SKM-1 treated with dmso at 0.1 percent for 144 hours (cell line): ENCODE data around the gene APOBEC3H.
"Not testable (repeated sequence)": the region's sequence is repeated elsewhere in the genome, so short reads cannot be mapped to it uniquely, and the experiment has no call there.

ENCODE experiments used
- DNase-seq: peaks from one replicate; lab custom pipeline; 2025; ENCODE audit not compliant: unreplicated experiment; lab: John Stamatoyannopoulos, UW

Gene APOBEC3H

GRCh38 chr22:39097098-39098020, at the start of gene APOBEC3H:
Gene APOBEC3H, plus strand, starts transcription at chr22:39097244. Its CDS starts 3,035 bp downstream, at chr22:39100279.
- peak; percentile 92 for DNase-seq

DNA sequence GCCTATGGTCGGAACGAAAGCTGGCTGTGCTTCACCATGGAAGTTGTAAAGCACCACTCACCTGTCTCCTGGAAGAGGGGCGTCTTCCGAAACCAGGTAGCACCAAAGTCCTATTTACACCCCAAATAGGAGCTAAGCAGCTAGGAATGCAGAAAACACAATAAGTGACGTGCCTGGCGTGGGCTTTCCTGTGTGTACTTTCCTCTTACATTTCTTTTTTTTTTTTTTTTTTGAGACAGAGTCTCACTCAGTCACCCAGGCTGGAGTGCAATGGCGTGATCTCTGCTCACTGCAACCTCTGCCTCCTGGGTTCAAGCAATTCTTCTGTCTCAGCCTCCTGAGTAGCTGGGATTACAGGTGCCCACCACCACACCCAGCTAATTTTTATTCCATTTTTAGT, 47.6 kb upstream of the APOBEC3H start:
- DNase-seq = not testable (repeated sequence)

- DNase-seq = not testable (repeated sequence)
These were observed 45.1 kb upstream of the APOBEC3H start for GRCh38 chr22:39051844-39052495.

DNA sequence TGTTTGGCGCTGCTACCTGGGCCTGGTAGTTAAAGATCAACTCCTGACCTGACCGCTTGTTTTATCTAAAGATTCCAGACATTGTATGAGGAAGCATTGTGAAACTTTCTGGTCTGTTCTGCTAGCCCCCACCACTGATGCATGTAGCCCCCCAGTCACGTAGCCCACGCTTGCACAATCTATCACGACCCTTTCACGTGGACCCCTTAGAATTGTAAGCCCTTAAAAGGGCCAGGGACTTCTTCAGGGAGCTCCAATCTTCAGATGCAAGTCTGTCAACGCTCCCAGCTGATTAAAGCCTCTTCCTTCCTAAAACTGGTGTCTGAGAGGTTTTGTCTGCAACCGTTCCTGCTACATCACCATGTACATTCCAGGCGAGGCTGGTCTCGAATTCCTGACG, 41.4 kb upstream of the APOBEC3H start:
- DNase-seq = no peak

DNA sequence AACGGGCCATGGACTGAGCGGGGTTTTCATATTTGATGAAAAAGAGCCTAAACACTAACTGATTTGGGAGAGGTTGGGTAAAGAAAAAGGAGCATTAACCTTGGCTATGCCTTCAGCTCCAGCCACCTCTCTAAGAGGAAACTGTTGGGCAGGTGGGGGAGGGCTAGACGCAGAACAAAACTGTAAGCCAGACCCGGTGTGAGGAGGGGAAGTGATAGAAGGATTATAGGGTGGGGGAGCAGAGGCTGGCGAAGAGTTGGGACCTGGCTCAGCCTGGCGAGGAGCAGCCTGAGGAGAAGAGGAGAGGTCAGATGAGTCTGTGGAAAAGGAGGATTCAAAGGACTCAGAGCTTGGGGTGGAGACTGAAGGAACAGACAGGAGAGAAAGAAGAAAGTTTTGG, 35.8 kb upstream of the APOBEC3H start:
- not testable (repeated sequence) for DNase-seq

GRCh38 chr22:39061951-39062350, 35.1 kb upstream of the APOBEC3H start:
- DNase-seq = not testable (repeated sequence)

- DNase-seq = not testable (repeated sequence)
These were observed 33.1 kb upstream of the APOBEC3H start for GRCh38 chr22:39063904-39064303.

DNA sequence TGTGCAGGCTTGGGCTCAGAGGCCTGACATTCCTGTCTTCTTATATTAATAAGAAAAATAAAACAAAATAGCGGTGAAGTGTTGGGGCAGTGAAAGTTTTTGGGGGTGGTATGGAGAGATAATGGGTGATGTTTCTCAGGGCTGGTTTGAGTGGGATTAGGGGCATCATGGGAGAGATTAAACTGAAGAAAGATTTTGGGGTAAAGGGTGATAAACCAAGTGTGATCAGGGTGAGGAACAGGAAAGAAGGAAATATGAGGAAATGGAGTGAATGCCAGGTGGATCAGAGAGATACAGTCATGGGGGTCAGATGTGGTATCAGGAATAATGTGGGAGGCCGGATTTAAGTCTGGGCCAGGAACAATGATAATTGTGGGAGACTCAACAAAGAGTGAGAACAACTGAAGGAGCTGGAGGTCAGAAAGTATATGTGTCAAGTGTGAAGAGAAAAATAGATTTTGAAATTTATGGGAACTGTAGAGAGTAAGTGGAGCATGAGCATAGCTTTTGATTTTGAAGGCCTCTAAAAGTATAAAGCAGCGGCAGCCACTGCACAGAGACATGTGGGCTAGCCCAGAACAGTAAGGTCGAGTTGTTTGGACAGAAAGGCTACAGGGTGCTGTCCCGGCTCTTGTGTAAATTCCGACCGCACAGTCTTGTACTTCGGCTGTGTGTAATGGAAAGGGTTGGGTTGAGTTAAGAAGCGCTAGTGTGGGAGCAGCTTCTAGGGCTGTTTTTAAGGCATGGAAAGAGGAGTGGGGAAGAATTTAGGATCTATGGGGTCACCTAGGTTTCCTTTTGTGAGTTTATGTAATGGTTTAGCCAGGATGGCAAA, 30.4 kb upstream of the APOBEC3H start:
- not testable (repeated sequence) for DNase-seq

- no peak for DNase-seq
These were observed 28.8 kb upstream of the APOBEC3H start for GRCh38 chr22:39068033-39068785.

DNA sequence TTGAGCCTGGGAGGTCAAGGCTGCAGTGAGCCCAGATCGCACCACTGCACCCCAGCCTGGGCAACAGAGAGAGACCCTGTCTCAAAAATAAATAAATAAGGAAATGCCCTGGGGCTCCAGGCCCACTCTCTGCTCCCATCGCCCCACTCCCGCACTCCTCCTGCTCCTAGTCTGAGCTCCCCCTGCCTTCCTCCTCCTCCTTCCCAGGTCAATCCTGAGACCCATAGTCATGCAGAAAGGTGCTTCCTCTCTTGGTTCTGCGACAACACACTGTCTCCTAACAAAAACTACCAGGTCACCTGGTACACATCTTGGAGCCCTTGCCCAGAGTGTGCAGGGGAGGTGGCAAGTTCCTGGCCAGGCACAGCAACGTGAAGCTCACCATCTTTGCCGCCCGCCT, 26.9 kb upstream of the APOBEC3H start:
- no peak for DNase-seq

DNA sequence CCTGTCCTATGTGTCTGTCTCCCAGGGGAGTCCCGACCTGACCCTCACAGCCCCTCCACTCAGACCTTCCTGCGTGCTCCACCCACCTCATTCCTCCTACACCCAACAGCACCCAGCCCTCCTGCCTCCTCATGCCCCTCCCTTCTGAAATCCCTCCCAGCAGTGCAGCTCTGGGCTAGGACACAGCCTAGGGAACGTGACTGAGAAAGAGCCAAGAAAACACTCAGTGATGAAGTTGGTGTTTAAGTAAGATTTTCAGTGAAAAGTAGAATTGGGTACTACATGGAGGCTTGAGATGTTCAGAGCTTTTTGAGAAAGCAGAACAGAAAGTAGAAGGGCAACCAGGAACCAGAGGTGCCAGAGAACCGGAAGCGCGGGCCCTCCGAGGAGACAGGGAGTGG, 24.5 kb upstream of the APOBEC3H start:
- not testable (repeated sequence) for DNase-seq

DNA sequence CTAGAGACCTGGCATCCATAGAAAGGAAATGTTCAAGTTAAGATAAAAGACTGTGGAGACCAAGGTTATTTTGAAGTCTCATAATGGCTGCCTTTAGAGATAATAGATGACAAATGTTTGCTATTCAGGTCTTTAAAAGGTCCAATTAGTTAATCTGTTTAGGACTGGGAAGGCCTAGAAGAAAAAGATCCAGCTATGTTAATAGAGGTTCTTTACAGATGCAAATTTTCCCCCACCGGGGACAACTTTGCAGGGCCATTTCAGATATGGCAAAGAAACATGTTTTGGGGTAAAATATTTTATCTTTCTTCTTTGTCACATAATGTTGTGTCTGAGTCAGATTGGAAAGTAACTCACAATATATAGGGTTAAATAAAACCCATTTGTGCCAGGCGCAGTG, 23.1 kb upstream of the APOBEC3H start:
- DNase-seq = no peak

GRCh38 chr22:39076155-39077025, 20.7 kb upstream of the APOBEC3H start:
- DNase-seq = not testable (repeated sequence)

- DNase-seq = peak; percentile 11
These were observed 19.8 kb upstream of the APOBEC3H start, which contains the start of gene APOBEC3G for GRCh38 chr22:39077026-39077840. Gene APOBEC3G, plus strand, starts transcription at chr22:39077275. Its CDS starts 87 bp downstream, at chr22:39077362.

DNA sequence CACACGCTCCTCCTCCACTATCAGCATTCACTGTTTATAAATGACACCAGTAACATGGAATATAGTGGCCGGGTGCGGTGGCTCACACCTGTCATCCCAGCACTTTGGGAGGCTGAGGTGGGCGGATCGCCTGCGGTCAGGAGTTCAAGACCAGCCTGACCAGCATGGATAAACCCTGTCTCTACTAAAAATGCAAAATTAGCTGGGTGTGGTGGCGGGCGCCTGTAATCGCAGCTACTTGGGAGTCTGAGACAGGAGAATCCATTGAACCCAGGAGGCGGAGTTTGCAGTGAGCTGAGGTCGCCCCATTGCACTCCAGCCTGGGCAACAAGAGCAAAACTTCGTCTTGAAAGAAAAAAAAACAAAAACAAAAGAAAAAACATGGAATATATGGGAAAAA, 19.1 kb upstream of the APOBEC3H start:
- DNase-seq = not testable (repeated sequence)

GRCh38 chr22:39078329-39078728, 18.7 kb upstream of the APOBEC3H start:
- DNase-seq = no peak

DNA sequence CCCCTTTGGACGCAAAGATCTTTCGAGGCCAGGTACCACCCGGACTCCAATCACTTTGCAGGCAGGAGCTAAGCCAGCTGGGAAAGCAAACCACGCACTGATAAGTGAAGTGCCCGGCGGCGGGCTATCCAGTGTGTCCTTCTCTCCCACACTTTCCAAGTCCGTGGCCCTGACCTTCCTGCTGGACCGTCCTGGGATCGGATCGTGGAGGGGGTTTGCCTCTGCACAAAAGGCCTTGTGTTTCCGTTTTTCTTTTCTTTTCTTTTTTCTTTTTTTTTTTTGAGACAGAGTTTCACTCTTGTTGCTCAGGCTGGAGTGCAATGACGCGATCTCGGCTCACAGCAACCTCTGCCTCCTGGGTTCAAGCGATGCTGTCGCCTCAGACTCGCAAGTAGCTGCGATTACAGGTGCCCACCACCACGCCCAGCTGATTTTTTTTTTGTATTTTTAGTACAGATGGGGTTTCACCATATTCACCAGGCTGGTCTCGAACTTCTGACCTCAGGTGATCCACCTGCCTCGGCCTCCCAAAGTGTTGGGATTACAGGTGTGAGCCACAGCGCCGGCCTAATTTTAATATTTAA, 17.9 kb upstream of the APOBEC3H start:
- DNase-seq = not testable (repeated sequence)
